ENCODE measurements around the gene TLE1.

Gene TLE1

DNA sequence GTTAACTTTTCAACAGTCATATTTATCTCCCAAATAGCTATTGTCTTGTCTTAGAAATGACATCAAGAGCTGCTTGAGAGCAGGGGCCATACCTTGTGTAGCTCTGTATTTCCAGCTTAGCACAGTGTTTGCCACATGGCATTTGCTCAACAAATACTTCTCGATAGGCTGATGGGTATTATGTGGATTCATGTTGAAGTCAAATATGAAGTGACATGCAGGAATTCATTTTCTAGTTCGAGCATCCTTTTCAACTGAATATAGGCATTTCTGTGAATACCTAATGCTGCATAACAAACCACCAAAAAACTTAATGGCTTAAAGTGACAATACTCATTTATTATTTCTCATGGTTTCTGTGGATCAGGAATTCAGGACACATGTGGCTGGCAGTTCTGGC is 125.6 kb downstream of the TLE1 start:
- TF ChIP-seq, protein P1, sequence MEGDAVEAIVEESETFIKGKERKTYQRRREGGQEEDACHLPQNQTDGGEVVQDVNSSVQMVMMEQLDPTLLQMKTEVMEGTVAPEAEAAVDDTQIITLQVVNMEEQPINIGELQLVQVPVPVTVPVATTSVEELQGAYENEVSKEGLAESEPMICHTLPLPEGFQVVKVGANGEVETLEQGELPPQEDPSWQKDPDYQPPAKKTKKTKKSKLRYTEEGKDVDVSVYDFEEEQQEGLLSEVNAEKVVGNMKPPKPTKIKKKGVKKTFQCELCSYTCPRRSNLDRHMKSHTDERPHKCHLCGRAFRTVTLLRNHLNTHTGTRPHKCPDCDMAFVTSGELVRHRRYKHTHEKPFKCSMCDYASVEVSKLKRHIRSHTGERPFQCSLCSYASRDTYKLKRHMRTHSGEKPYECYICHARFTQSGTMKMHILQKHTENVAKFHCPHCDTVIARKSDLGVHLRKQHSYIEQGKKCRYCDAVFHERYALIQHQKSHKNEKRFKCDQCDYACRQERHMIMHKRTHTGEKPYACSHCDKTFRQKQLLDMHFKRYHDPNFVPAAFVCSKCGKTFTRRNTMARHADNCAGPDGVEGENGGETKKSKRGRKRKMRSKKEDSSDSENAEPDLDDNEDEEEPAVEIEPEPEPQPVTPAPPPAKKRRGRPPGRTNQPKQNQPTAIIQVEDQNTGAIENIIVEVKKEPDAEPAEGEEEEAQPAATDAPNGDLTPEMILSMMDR (conservative IDR thresholded peaks at IDR 0.05; ENCODE audit: low read depth, low read length) = no peak
- no peak for DNase-seq (ENCODE audit: low read depth)
- H3K4me3 ChIP-seq (ENCODE audit: low read depth, low read length) = no peak overlapping the region

DNA sequence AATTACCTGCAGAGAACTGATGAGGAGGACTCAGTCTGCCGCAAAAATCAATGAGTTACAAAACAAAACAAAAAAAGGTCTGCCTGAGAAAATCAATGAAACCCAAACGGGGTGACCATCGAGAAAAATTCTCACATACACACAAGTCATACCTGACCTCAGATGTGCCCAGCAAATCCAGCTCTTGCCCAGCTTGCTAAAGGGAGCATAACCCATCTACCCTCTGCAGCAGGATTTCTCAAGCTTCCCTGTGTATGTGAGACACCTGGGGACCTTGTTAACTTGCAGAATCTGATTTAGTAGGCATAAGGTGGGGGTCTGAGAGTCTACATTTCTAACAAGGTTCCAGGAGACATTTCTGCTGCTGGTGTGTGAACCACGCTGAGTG is 126.3 kb downstream of the TLE1 start:
- DNase-seq (ENCODE audit: low read depth) = no peak
- TF ChIP-seq, protein P1 (conservative IDR thresholded peaks at IDR 0.05; ENCODE audit: low read depth, low read length) = no peak
- no peak overlapping the region for H3K4me3 ChIP-seq (ENCODE audit: low read depth, low read length)

DNA sequence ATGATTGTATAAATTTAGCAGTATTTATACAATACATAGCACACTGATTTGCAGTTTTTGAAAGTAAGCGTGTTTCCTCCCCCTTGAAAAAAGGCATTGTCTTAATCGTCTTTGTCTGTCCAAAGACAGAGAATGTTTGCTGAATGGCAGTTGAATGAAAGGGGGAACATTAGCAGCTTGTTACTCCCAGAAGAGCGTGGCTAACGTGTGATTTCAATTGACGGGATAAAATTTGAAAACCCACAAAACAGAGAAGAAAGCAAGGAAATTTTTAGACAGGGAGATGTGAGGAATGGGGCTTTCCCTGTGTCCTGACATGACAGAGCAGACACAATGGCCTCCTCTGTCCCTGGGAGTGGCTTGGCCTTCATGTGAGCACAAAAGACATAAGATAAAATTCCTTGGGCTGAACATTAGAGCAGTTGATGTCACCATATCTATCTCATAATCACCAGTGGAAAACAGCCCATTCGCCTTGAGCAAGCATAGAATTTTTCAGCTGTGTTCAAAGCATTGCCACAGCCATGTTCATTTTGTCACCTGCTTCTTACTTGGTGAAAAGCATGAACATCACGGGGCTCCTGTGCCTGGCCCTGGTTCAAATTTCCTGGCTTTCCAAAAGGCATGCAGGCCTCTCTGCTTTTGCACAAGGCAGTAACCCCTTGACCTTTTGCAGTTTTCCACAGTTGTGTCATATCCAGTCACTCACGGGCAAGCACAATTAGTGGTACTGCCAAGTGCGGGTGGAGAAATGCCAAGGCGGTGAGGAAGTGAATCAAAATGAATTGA is 126.9 kb downstream of the TLE1 start:
- peak; percentile 72 for DNase-seq (ENCODE audit: low read depth)
- no peak overlapping the region for H3K4me3 ChIP-seq (ENCODE audit: low read depth, low read length)
- TF ChIP-seq, protein P1 (conservative IDR thresholded peaks at IDR 0.05; ENCODE audit: low read depth, low read length) = no peak

DNA sequence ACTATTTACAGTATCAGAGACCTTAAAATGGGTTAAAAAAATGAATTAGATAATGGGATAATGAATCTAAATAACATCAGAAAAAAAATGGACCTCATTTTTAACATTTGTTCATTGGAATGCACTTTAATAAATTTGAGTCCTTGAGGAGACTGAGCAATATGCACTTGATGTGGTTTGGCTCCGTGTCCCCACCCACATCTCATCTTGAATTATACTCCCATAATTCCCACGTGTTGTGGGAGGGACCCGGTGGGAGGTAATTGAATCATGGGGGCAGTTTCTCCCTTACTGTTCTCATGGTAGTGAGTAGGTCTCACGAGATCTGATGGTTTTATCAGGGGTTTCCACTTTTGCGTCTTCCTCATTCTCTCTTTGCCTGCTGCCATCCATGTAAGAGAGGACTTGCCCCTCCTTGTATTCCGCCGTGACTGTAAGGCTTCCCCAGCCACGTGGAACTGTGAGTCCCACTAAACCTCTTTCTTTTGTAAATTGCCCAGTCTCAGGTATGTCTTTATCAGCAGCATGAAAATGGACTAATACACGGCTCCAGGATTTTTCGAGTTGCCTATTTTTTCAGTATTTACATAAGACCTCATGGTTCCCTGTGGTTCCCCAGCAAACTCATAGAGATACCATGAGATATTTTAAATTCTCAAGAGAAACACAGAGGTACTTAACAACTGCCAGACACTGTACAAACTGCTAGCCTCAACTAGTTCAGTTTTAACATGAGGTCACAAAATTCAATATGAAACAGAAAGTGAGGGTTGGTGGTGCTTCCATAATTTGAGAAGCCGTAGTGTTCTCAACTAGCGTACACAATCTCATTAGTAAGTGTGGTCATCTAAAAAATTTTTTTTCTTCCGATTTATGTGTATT is 128.3 kb downstream of the TLE1 start:
- DNase-seq (ENCODE audit: low read depth) = peak; percentile 75
- TF ChIP-seq, protein P1 (conservative IDR thresholded peaks at IDR 0.05; ENCODE audit: low read depth, low read length) = no peak
- no peak overlapping the region for H3K4me3 ChIP-seq (ENCODE audit: low read depth, low read length)

DNA sequence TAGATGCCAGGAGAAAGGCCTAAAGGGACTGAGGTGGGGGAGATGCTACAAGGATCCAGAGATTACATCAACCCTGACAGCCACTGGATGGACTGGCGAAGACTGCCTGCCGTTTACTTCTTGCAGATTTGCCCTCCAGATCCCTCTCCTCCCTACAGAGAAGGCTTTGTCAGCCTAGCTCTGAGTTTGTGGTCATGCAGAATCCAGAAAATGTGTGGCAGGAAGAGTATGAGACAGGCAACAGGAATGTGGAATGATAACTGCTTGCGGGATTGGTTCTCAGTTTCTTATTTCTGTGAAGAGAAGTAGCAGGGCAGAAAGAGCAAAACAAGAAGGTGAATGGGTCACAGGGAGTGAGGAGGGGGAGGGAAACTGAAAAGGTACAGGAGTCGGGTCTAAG is 129.6 kb downstream of the TLE1 start:
- TF ChIP-seq, protein P1 (conservative IDR thresholded peaks at IDR 0.05; ENCODE audit: low read depth, low read length) = no peak
- H3K4me3 ChIP-seq (ENCODE audit: low read depth, low read length) = no peak overlapping the region
- peak; percentile 98 for DNase-seq (ENCODE audit: low read depth)

DNA sequence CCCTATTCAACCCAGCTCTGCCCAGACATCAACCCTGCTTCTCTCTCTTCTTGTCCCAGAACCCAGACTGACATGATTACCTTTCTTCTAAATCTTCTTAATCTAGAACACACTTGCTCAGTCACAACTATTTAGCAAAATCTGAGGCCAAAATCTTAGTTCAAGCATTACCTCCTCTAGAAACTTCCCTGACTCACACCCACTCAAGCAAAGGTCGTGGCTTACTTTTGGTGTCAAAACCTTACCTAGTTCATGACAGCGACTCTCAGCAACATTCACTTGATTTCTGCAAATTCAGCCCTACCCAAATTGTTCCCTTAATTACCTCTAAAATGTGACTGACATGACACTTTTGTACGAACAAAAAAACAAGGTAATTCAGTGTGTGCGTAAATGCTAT is 130.2 kb downstream of the TLE1 start:
- TF ChIP-seq, protein P1 (conservative IDR thresholded peaks at IDR 0.05; ENCODE audit: low read depth, low read length) = no peak

More for the DNA sequence above, 130.2 kb downstream of the TLE1 start:
- no peak for DNase-seq (ENCODE audit: low read depth)
- no peak overlapping the region for H3K4me3 ChIP-seq (ENCODE audit: low read depth, low read length)
